Keratinocyte (primary cell): ENCODE results near the gene OTOF.

Source experiments
- EZH2 ChIP-seq: IDR thresholded peaks from one replicate; pipeline ENCODE4 v1.6.1; 2012; ENCODE audit warnings: inconsistent platforms, mild to moderate bottlenecking, low read length, moderate library complexity
- TF ChIP-seq, protein P1 (sequence below), 3 experiments: IDR thresholded peaks in 1 of 3; conservative IDR thresholded peaks in 1 of 3; optimal IDR thresholded peaks in 1 of 3; 2 replicates in 2 of 3; 3 replicates in 1 of 3; pipeline versions ENCODE3 to v1.5.1; 2011; ENCODE audit warnings: low read length in 3 of 3, mild to moderate bottlenecking in 3 of 3, moderate library complexity in 2 of 3, control low read depth in 1 of 3, inconsistent platforms in 1 of 3; ENCODE audit not compliant: insufficient read depth in 2 of 3; ENCODE audit errors: extremely low read depth in 1 of 3

DNA sequence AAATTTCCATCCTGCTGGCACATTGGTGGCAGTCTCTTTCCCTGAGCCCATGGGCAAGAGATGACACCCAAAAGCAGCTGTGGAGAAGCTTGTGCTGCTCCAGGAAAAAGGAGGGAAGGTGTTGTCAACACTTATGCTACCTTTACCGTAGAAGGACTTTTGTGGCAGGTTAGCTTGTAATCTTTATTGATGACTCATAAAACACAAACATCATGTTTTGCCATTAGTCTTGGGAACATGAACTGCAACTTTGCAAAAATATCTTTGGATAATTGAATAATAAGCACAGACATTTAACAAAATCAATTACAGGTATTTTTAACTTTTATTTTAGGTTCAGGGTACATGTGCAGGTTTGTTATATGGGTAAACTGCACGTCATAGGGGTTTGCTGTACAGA, 42.8 kb downstream of the OTOF start:
- TF ChIP-seq, protein P1, sequence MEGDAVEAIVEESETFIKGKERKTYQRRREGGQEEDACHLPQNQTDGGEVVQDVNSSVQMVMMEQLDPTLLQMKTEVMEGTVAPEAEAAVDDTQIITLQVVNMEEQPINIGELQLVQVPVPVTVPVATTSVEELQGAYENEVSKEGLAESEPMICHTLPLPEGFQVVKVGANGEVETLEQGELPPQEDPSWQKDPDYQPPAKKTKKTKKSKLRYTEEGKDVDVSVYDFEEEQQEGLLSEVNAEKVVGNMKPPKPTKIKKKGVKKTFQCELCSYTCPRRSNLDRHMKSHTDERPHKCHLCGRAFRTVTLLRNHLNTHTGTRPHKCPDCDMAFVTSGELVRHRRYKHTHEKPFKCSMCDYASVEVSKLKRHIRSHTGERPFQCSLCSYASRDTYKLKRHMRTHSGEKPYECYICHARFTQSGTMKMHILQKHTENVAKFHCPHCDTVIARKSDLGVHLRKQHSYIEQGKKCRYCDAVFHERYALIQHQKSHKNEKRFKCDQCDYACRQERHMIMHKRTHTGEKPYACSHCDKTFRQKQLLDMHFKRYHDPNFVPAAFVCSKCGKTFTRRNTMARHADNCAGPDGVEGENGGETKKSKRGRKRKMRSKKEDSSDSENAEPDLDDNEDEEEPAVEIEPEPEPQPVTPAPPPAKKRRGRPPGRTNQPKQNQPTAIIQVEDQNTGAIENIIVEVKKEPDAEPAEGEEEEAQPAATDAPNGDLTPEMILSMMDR (optimal IDR thresholded peaks at IDR 0.05 in 1 of 3, IDR thresholded peaks at IDR 0.05 in 1 of 3, conservative IDR thresholded peaks at IDR 0.05 in 1 of 3; ENCODE audit: extremely low read depth in 1 of 3, insufficient read depth in 2 of 3, low read length in 3 of 3) = no peak
- no peak for TF ChIP-seq EZH2
